Loucy (cell line): ENCODE results near the gene HBM.
"Not testable (repeated sequence)": the region's sequence is repeated elsewhere in the genome, so short reads cannot be mapped to it uniquely, and the experiment has no call there.

Experiments
- H2AFZ ChIP-seq: fragments of 200-600 bp; sonication (generic); 2 replicates; pipeline ENCODE4 v1.6.0; 2016; ENCODE audit warnings: antibody characterized with exemption, mild to moderate bottlenecking, low read length, moderate library complexity
- H3F3A ChIP-seq: fragments of 200-600 bp; 2 replicates; pipeline ENCODE4 v1.6.0; 2016; ENCODE audit warnings: antibody characterized with exemption, low read depth, mild to moderate bottlenecking
- H3K27me3 ChIP-seq: fragments of 200-600 bp; sonication (generic); 2 replicates; pipeline ENCODE4 v1.6.1; 2014; ENCODE audit warnings: low read length, mild to moderate bottlenecking; ENCODE audit not compliant: insufficient read depth, poor library complexity, severe bottlenecking
- H3K36me3 ChIP-seq: fragments of 200-600 bp; sonication (generic); 2 replicates; pipeline ENCODE4 v1.6.1; 2016; ENCODE audit warnings: low read length; ENCODE audit not compliant: insufficient read depth
- H3K4me1 ChIP-seq: fragments of 200-600 bp; sonication (generic); 2 replicates; pipeline ENCODE4 v1.5.1; 2014; ENCODE audit warnings: low read length, mild to moderate bottlenecking; ENCODE audit not compliant: insufficient read depth, poor library complexity, severe bottlenecking
- H3K4me2 ChIP-seq: fragments of 200-600 bp; sonication (generic); 2 replicates; pipeline ENCODE4 v1.6.0; 2014; ENCODE audit warnings: antibody characterized with exemption, low read length, low read depth, mild to moderate bottlenecking; ENCODE audit not compliant: poor library complexity, severe bottlenecking
- H3K4me3 ChIP-seq: fragments of 200-600 bp; sonication (generic); 2 replicates; pipeline ENCODE4 v1.5.1; 2014; ENCODE audit warnings: low read length, mild to moderate bottlenecking, mixed read lengths; ENCODE audit not compliant: poor library complexity, severe bottlenecking
- H3K79me2 ChIP-seq: fragments of 200-600 bp; sonication (generic); 2 replicates; pipeline ENCODE4 v1.6.1; 2014; ENCODE audit warnings: low read length; ENCODE audit not compliant: insufficient read depth
- H3K9ac ChIP-seq: fragments of 200-600 bp; sonication (generic); 2 replicates; pipeline ENCODE4 v1.6.0; 2014; ENCODE audit warnings: mild to moderate bottlenecking, low read depth, low read length, moderate library complexity; ENCODE audit not compliant: poor library complexity, severe bottlenecking
- H3K9me2 ChIP-seq: fragments of 200-600 bp; sonication (generic); replicated peaks from 2 replicates; pipeline ENCODE4 v1.6.1; 2016; ENCODE audit warnings: low read depth, low read length, mixed read lengths
- H3K9me3 ChIP-seq: fragments of 200-600 bp; sonication (generic); 2 replicates; pipeline ENCODE4 v1.6.1; 2014; ENCODE audit warnings: mild to moderate bottlenecking, antibody characterized with exemption, low read length, low read depth; ENCODE audit not compliant: insufficient read depth
- H4K20me1 ChIP-seq: fragments of 200-600 bp; sonication (generic); 2 replicates; pipeline ENCODE4 v1.6.0; 2014; ENCODE audit warnings: antibody characterized with exemption, low read length, mild to moderate bottlenecking; ENCODE audit not compliant: insufficient read depth, poor library complexity, severe bottlenecking
- EZH2phosphoT487 ChIP-seq: fragments of 200-600 bp; IDR thresholded peaks from 2 replicates; pipeline ENCODE4 v1.6.1; 2018; ENCODE audit warnings: antibody characterized with exemption, mild to moderate bottlenecking, moderate library complexity, borderline replicate concordance
- TF ChIP-seq, protein P1 (sequence below): fragments of 200-600 bp; sonication (generic); conservative IDR thresholded peaks from 2 replicates; pipeline ENCODE4 v1.5.1; 2014; ENCODE audit warnings: mild to moderate bottlenecking, antibody characterized with exemption, low read length

The HBM gene

DNA sequence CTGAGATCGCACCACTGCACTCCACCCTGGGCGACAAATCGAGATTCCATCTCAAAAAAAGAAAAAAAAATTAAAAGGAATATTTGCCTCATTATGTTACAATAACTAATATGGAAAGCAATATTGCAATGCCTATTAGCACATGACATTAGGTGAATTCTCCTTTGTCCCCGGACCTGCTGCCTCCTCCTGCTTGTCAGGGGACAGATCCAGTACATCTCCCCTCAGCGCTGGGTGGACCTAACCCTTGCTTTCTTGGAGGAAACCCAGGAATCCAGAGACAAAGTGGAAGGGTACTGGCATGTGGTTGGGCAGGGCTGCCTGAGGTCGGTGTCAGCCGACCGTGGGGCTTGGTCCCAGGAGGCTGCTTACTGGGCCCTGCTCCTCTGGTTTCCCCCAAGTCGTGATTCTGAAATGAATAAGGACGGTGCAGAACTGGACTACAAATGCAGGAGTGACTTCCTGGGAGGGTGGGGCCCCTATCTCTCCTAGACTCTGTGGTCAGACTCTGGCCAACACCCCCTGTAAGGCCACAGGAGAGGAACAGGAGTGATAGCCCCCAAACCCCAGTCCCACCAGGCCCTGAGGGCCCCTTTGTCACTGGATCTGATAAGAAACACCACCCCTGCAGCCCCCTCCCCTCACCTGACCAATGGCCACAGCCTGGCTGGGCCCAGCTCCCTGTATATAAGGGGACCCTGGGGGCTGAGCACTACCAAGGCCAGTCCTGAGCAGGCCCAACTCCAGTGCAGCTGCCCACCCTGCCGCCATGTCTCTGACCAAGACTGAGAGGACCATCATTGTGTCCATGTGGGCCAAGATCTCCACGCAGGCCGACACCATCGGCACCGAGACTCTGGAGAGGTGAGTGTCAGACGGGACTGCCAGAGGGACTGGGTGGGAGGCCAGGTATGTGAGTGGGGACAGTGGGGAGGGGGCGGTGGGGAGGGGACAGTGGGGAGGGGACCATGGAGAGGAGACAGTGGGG, 13.3 kb upstream of the HBM start, which contains the start of gene HBZ:
TSS of gene HBZ (plus strand) at position 504 of the 988 bp plus-strand sequence. CDS start at position 770, 266 bp downstream.
- Histone ChIP-seq H3K9me3 (no peaks in the 10 kb centered on the region), H3F3A (no peaks in the 10 kb centered on the region), H3K36me3 (no peaks in the 10 kb centered on the region), H4K20me1 (no peaks in the 10 kb centered on the region), H3K79me2 (no peaks in the 10 kb centered on the region), H3K9ac (no peak within 1 kb of the TSS), H3K4me1 (no peaks in the 10 kb centered on the region), H3K4me2 (no peak within 1 kb of the TSS), H3K9me2 (no peaks in the 10 kb centered on the region), H3K4me3 (no peak within 1 kb of the TSS), H3K27me3 (no peaks in the 10 kb centered on the region), H2AFZ (no peak within 1 kb of the TSS)
- no peak for TF ChIP-seq EZH2phosphoT487
- TF ChIP-seq, protein P1, sequence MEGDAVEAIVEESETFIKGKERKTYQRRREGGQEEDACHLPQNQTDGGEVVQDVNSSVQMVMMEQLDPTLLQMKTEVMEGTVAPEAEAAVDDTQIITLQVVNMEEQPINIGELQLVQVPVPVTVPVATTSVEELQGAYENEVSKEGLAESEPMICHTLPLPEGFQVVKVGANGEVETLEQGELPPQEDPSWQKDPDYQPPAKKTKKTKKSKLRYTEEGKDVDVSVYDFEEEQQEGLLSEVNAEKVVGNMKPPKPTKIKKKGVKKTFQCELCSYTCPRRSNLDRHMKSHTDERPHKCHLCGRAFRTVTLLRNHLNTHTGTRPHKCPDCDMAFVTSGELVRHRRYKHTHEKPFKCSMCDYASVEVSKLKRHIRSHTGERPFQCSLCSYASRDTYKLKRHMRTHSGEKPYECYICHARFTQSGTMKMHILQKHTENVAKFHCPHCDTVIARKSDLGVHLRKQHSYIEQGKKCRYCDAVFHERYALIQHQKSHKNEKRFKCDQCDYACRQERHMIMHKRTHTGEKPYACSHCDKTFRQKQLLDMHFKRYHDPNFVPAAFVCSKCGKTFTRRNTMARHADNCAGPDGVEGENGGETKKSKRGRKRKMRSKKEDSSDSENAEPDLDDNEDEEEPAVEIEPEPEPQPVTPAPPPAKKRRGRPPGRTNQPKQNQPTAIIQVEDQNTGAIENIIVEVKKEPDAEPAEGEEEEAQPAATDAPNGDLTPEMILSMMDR: no peak

DNA sequence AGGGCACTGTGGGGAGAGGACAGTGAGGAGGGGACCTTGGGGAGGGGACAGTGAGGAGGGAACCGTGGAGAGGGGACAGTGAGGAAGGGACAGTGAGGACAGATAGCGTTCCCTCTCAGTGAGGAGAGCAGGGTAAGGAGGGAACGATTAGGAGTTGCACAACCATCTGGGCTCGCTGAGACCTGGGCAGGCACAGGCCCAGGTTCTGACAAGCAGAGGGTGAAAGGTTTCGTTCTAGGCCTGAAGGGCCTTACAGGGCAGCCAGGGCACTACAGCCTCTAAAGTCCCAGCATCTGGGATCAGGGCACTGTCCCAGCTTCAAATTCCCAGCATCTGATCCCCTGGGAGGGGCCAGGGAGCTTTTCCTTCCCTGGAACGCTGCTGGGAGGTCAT, 12.7 kb upstream of the HBM start:
- H3K4me1 ChIP-seq, H3K9me2 ChIP-seq, H2AFZ ChIP-seq, H3K36me3 ChIP-seq, H4K20me1 ChIP-seq, H3K4me2 ChIP-seq, H3K4me3 ChIP-seq, H3F3A ChIP-seq, H3K9ac ChIP-seq, H3K79me2 ChIP-seq, H3K27me3 ChIP-seq, H3K9me3 ChIP-seq: not testable (repeated sequence)

DNA sequence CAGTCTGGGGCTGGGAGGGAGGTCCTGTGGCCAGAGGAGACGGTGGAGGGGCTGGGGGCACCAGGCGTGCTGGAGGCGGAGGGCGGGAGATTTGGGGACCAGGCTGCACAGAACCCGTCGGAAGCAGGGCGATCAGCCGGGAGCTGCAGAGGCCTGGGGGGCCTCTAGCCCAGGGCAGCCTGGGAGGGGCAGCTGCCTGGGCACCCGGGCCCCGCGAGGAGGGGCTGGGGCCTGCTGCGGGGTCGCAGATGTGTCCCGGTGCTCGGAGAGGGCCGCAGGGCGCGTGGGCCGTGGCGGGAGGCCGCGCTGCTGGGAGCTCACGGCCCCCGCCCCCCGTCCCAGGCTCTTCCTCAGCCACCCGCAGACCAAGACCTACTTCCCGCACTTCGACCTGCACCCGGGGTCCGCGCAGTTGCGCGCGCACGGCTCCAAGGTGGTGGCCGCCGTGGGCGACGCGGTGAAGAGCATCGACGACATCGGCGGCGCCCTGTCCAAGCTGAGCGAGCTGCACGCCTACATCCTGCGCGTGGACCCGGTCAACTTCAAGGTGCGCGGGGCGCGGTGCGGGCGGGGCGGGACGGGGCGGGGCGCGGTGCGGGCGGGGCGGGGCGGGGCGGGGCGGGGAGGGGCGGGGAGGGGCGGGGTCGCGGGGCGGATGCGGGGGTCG, 12.1 kb upstream of the HBM start:
- H3F3A ChIP-seq, H3K9ac ChIP-seq, H2AFZ ChIP-seq, H3K79me2 ChIP-seq, H3K9me2 ChIP-seq, H3K27me3 ChIP-seq, H3K4me1 ChIP-seq, H3K4me3 ChIP-seq, H3K4me2 ChIP-seq, H3K9me3 ChIP-seq, H3K36me3 ChIP-seq, H4K20me1 ChIP-seq: not testable (repeated sequence)

DNA sequence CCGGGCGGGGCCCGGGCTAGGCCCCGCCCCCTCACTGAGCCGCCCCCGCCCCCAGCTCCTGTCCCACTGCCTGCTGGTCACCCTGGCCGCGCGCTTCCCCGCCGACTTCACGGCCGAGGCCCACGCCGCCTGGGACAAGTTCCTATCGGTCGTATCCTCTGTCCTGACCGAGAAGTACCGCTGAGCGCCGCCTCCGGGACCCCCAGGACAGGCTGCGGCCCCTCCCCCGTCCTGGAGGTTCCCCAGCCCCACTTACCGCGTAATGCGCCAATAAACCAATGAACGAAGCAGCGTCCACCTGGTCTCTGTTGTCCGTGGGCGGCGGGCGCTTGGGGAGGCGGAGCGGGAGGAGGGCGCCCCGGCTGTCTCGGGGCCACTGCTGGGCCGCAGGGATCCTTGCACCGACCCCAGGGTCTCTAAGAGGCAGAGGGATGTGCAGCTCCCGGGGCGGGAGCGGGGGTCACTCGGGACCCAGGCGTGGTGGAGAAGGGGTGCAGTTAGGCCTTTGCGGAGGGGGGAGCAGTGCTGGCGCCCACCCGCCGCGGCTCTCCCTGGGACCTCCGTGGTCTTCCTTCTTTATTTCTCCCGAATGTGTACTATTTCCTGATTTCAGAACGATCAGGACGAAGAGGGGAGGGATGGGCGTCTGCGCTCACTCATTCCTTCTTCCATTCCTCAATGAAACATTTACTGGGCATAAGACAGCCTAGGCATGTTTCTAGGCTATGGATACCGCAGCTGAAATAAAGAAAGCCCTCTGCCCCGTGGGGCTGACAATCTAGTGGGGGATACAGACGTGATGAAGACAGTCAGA, 11.4 kb upstream of the HBM start:
- Histone ChIP-seq H3K9ac (no peak overlapping the region), H3F3A (no peaks in the 10 kb centered on the region), H3K4me2 (no peak overlapping the region), H3K36me3 (no peaks in the 10 kb centered on the region), H2AFZ (no peak overlapping the region), H3K4me1 (no peaks in the 10 kb centered on the region), H3K4me3 (no peak overlapping the region), H3K9me2 (no peaks in the 10 kb centered on the region), H3K79me2 (no peaks in the 10 kb centered on the region), H4K20me1 (no peaks in the 10 kb centered on the region), H3K27me3 (no peaks in the 10 kb centered on the region), H3K9me3 (no peaks in the 10 kb centered on the region)
- TF ChIP-seq EZH2phosphoT487: no peak
- TF ChIP-seq, protein P1: no peak
